Fibroblast of skin of left quadriceps (primary cell): Measurements from ENCODE around the gene TMEM176A.
"Not testable (repeated sequence)": the region's sequence is repeated elsewhere in the genome, so short reads cannot be mapped to it uniquely, and the experiment has no call there.

ENCODE experiments used
- DNase-seq, 2 experiments: peaks; one replicate each; pipeline ENCODE4 v3.0.0-alpha.2; 2013; ENCODE audit warnings: low read depth in 2 of 2

TMEM176A gene

GRCh38 chr7:150800581-150801241, at the start of gene TMEM176A:
TMEM176A (plus strand) TSS chr7:150800769; CDS start chr7:150801551, 782 bp downstream.
- DNase-seq: no peak

- no peak for DNase-seq
These were observed 48.9 kb upstream of the TMEM176A start for GRCh38 chr7:150751702-150752101.

GRCh38 chr7:150753239-150753638, 47.3 kb upstream of the TMEM176A start:
- DNase-seq: no peak

- DNase-seq: no peak
These were observed 46.6 kb upstream of the TMEM176A start for GRCh38 chr7:150753826-150754603.

- no peak for DNase-seq
These were observed 45.6 kb upstream of the TMEM176A start for GRCh38 chr7:150754951-150755350.

- DNase-seq: no peak
These were observed 45.0 kb upstream of the TMEM176A start for GRCh38 chr7:150755473-150756099.

GRCh38 chr7:150756166-150756565, 44.4 kb upstream of the TMEM176A start:
- DNase-seq: no peak

GRCh38 chr7:150756858-150757257, 43.7 kb upstream of the TMEM176A start:
- DNase-seq: no peak

- no peak for DNase-seq
These were observed 41.1 kb upstream of the TMEM176A start for GRCh38 chr7:150759479-150759878.

- DNase-seq: no peak
These were observed 34.2 kb upstream of the TMEM176A start for GRCh38 chr7:150766334-150766709.

GRCh38 chr7:150769768-150770167, 30.8 kb upstream of the TMEM176A start:
- DNase-seq: no peak

GRCh38 chr7:150774131-150774530, 26.4 kb upstream of the TMEM176A start:
- DNase-seq: not testable (repeated sequence)

- no peak for DNase-seq
These were observed 22.4 kb upstream of the TMEM176A start for GRCh38 chr7:150778014-150778737.

GRCh38 chr7:150778738-150779301, 21.7 kb upstream of the TMEM176A start:
- DNase-seq: peak; percentile 25 to 32

- DNase-seq: no peak
These were observed 20.3 kb upstream of the TMEM176A start for GRCh38 chr7:150780292-150780691.

GRCh38 chr7:150781103-150781502, 19.5 kb upstream of the TMEM176A start:
- peak; percentile 61 to 62 for DNase-seq

GRCh38 chr7:150781961-150782360, 18.6 kb upstream of the TMEM176A start:
- DNase-seq: no peak

- no peak for DNase-seq
These were observed 16.3 kb upstream of the TMEM176A start for GRCh38 chr7:150784120-150784736.

- no peak for DNase-seq
These were observed 15.6 kb upstream of the TMEM176A start for GRCh38 chr7:150784954-150785353.

GRCh38 chr7:150787321-150788281, 13.0 kb upstream of the TMEM176A start:
- no peak for DNase-seq
